Measurements from ENCODE around the gene KCNK3. TPM values are rescaled to one million over a fixed set of nuclear protein-coding genes. Genes with fewer than 3 reads are reported as not detected.

Gene KCNK3
- total and polyA plus RNA-seq, 2 donors (not counting 1 experiment from before 2014, with no cell fraction given), result not detected

DNA sequence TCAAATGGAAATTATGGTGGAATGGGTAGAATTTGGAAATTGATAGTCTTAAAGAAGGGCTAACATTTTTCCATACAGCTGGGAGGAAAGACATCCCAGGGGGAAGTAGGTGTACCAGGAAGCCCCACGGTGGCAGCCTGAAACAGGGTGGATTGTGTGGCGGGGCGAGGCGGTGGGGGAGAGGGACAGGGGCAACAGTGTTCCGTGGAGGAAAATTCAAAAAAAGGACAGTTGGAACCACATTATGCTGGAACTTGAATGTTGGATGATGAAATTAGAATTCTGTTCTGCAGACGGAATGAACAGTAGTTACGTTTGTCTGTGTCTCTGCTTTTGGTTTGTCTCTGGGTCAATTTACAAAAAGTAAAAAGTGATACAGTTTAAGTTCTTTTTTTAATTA lies 40.7 kb upstream of the KCNK3 start:
- no peaks in the 10 kb centered on the region for H3K9me3 Mint-ChIP-seq (ENCODE audit: insufficient read depth)
- H3K4me1 ChIP-seq (ENCODE audit: control insufficient read depth in 2 of 2, insufficient read depth in 2 of 2, low read length in 2 of 2), result no peaks in the 10 kb centered on the region
- H3K27ac Mint-ChIP-seq, result no peak overlapping the region
- 93% methylated on average over 5 of the region's 7 CpGs for WGBS (ENCODE audit: insufficient coverage)
- H3K4me3 Mint-ChIP-seq, result no peak overlapping the region
- no peak overlapping the region for H3K4me3 ChIP-seq (ENCODE audit: control extremely low read depth in 1 of 5, extremely low read depth in 1 of 5, insufficient read depth in 1 of 5, low read depth in 2 of 5, low read length in 4 of 5)
- intact Hi-C loops (cut with micrococcal nuclease), result no loop called here
- H4K20me1 ChIP-seq (ENCODE audit: control insufficient read depth, insufficient read depth, low read length, poor library complexity, severe bottlenecking), result no peaks in the 10 kb centered on the region
- H3K4me2 ChIP-seq (replicated peaks; ENCODE audit: low read depth, low read length, poor library complexity, severe bottlenecking), result no peak overlapping the region
- H3K9me3 ChIP-seq (ENCODE audit: control extremely low read depth in 1 of 3, control insufficient read depth in 2 of 3, insufficient read depth in 1 of 3, low read length in 2 of 3), result no peaks in the 10 kb centered on the region
- H3K27ac ChIP-seq (ENCODE audit: low read length in 2 of 2), result no peak overlapping the region
- ATAC-seq (ENCODE audit: low read depth) (no peak), DNase-seq (no peak)
- H3K79me2 ChIP-seq (ENCODE audit: control insufficient read depth, insufficient read depth, low read length), result no peaks in the 10 kb centered on the region
- no peaks in the 10 kb centered on the region for H3K27me3 ChIP-seq (replicated peaks in 1 of 4; ENCODE audit: control extremely low read depth in 1 of 4, control insufficient read depth in 3 of 4, insufficient read depth in 4 of 4, low read length in 3 of 4)
- ChIA-PET CTCF (no interaction called here), POLR2A (no interaction called here)
- no peak overlapping the region for H3K9ac ChIP-seq (ENCODE audit: low read length)
- peaks cover 31% of the 10 kb centered on the region for H3K27me3 Mint-ChIP-seq
- TF ChIP-seq, protein P1, sequence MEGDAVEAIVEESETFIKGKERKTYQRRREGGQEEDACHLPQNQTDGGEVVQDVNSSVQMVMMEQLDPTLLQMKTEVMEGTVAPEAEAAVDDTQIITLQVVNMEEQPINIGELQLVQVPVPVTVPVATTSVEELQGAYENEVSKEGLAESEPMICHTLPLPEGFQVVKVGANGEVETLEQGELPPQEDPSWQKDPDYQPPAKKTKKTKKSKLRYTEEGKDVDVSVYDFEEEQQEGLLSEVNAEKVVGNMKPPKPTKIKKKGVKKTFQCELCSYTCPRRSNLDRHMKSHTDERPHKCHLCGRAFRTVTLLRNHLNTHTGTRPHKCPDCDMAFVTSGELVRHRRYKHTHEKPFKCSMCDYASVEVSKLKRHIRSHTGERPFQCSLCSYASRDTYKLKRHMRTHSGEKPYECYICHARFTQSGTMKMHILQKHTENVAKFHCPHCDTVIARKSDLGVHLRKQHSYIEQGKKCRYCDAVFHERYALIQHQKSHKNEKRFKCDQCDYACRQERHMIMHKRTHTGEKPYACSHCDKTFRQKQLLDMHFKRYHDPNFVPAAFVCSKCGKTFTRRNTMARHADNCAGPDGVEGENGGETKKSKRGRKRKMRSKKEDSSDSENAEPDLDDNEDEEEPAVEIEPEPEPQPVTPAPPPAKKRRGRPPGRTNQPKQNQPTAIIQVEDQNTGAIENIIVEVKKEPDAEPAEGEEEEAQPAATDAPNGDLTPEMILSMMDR (IDR thresholded peaks at IDR 0.05), result no peak
- TF ChIP-seq EZH2 (IDR thresholded peaks at IDR 0.05; ENCODE audit: borderline replicate concordance, insufficient read depth, low read depth, low read length, poor library complexity, severe bottlenecking), result no peak
- no peaks in the 10 kb centered on the region for H3K4me1 Mint-ChIP-seq
- H3K36me3 ChIP-seq (replicated peaks in 1 of 2; ENCODE audit: control extremely low read depth in 1 of 2, control insufficient read depth in 1 of 2, extremely low read depth in 1 of 2, insufficient read depth in 2 of 2, low read length in 1 of 2), result no peaks in the 10 kb centered on the region
- no peak overlapping the region for H2AFZ ChIP-seq (ENCODE audit: insufficient read depth, low read depth, low read length, poor library complexity, severe bottlenecking)

DNA sequence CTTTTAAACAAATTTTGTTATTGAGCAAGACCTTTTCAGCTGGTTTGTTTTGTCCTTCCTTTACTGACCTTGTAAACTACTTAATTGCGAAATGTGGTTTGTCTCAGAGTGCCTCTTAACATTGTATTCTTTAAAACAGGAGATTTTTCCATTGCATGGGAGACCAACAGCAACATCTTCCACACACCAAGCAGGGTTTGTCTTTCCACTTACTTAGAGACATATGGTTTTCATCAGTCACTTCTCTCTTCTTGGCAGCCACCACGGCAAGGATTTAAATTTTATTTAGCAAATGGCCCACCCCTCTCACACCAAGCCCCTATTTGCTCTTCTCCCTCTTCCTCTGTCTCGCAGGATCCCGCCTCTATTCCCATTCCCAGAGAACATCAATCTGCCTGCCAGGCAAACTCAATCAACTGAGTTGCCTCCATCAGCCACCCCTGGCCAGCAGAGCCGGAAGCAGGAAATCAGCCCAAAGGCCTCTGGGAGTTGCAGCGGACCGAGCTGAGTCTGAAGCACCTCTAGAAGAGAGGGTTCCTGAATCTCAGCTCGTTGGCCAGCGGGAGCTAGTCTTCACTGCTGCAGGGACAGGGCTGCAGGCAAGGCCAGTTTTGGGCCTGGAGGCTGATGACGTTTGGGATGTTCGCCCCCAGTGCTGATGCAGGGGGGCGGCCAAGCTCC lies 40.0 kb upstream of the KCNK3 start:
- no peak for DNase-seq
- intact Hi-C loops (cut with micrococcal nuclease), result no loop called here
- TF ChIP-seq, protein P1 (IDR thresholded peaks at IDR 0.05), result no peak
- no peak for TF ChIP-seq EZH2 (IDR thresholded peaks at IDR 0.05; ENCODE audit: borderline replicate concordance, insufficient read depth, low read depth, low read length, poor library complexity, severe bottlenecking)

More for the DNA sequence above, 40.0 kb upstream of the KCNK3 start:
- H3K27me3 Mint-ChIP-seq, result peaks cover 32% of the 10 kb centered on the region
- Histone ChIP-seq H3K9me3 (ENCODE audit: control extremely low read depth in 1 of 3, control insufficient read depth in 2 of 3, insufficient read depth in 1 of 3, low read length in 2 of 3) (peaks cover 0 to under 1% (median 0%) of the 10 kb centered on the region in 3 donors), H3K4me2 (replicated peaks; ENCODE audit: low read depth, low read length, poor library complexity, severe bottlenecking) (no peak overlapping the region), H2AFZ (ENCODE audit: insufficient read depth, low read depth, low read length, poor library complexity, severe bottlenecking) (no peak overlapping the region), H3K4me1 (ENCODE audit: control insufficient read depth in 2 of 2, insufficient read depth in 2 of 2, low read length in 2 of 2) (no peaks in the 10 kb centered on the region), H3K27ac (ENCODE audit: low read length in 2 of 2) (no peak overlapping the region), H3K79me2 (ENCODE audit: control insufficient read depth, insufficient read depth, low read length) (no peaks in the 10 kb centered on the region), H3K4me3 (ENCODE audit: control extremely low read depth in 1 of 5, extremely low read depth in 1 of 5, insufficient read depth in 1 of 5, low read depth in 2 of 5, low read length in 4 of 5) (no peak overlapping the region), H3K36me3 (replicated peaks in 1 of 2; ENCODE audit: control extremely low read depth in 1 of 2, control insufficient read depth in 1 of 2, extremely low read depth in 1 of 2, insufficient read depth in 2 of 2, low read length in 1 of 2) (no peaks in the 10 kb centered on the region), H3K9ac (ENCODE audit: low read length) (no peak overlapping the region), H3K27me3 (replicated peaks in 1 of 4; ENCODE audit: control extremely low read depth in 1 of 4, control insufficient read depth in 3 of 4, insufficient read depth in 4 of 4, low read length in 3 of 4) (peaks cover 0 to 3% (median 0%) of the 10 kb centered on the region in 4 experiments), H4K20me1 (ENCODE audit: control insufficient read depth, insufficient read depth, low read length, poor library complexity, severe bottlenecking) (no peaks in the 10 kb centered on the region)
- ChIA-PET CTCF (no interaction called here), POLR2A (no interaction called here)
- H3K4me1 Mint-ChIP-seq, result no peaks in the 10 kb centered on the region
- ATAC-seq (ENCODE audit: low read depth), result no peak
- H3K4me3 Mint-ChIP-seq, result no peak overlapping the region
- 75% methylated on average over 11 of the region's 12 CpGs for WGBS (ENCODE audit: insufficient coverage)
- no peaks in the 10 kb centered on the region for H3K9me3 Mint-ChIP-seq (ENCODE audit: insufficient read depth)
- H3K27ac Mint-ChIP-seq, result no peak overlapping the region

All from B cell (primary cell).